ENCODE measurements around the gene COMP. TPM values are rescaled to one million over a fixed set of nuclear protein-coding genes. Genes with fewer than 3 reads are reported as not detected.
"Not testable (repeated sequence)": the region's sequence is repeated elsewhere in the genome, so short reads cannot be mapped to it uniquely, and the experiment has no call there.

COMP gene
- total and polyA plus RNA-seq, 2 donors from 2014 or later, result 1.8 to 33.2 TPM

DNA sequence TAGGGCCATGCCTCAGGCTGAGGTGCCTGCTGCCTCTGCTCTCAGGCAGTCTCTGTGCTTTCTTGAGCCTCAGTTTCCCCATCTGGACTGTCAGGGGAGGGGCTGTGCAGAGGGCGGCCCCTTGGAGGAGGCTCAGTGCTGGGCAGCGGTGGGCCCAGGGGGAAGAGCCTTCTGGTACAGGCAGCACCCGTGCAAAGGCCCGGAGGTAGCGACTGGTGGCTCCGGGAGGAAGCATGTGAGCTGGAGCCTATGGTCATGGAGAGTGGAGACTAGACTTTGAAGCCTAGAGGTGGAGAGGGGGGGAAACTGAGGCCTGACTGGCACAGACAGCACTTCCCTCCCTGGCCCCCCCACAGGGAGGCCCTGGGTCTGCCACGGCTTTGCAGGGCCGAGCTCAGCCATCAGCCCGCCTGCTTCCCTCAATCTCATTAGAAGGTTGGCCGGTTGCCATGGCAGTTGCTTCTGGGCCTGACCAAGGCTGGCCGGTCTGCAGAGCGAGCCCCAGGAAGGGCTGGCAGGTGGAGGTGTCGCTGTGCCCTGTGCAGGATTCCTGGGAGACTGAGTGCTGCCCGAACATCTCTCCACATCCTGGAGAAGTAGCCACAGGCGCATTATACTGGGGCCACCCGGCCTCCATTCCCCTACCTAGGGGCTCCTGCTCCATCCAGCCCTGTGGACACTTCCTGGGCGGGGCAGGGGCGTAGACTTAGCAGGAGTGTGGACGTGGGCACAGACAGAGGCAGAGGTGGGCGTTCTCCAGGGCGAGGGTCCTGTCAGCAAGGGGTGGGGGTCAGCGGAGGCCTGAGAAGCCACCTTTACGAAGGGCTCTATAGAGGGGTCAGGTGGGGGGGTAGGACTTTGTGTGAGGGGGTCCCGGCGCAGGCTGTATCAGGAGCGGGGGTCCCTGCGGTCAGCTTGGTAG, 54.4 kb downstream of the COMP start:
- no peak overlapping the region for H3K4me3 ChIP-seq (ENCODE audit: low read length in 3 of 3)
- TF ChIP-seq, protein P1, sequence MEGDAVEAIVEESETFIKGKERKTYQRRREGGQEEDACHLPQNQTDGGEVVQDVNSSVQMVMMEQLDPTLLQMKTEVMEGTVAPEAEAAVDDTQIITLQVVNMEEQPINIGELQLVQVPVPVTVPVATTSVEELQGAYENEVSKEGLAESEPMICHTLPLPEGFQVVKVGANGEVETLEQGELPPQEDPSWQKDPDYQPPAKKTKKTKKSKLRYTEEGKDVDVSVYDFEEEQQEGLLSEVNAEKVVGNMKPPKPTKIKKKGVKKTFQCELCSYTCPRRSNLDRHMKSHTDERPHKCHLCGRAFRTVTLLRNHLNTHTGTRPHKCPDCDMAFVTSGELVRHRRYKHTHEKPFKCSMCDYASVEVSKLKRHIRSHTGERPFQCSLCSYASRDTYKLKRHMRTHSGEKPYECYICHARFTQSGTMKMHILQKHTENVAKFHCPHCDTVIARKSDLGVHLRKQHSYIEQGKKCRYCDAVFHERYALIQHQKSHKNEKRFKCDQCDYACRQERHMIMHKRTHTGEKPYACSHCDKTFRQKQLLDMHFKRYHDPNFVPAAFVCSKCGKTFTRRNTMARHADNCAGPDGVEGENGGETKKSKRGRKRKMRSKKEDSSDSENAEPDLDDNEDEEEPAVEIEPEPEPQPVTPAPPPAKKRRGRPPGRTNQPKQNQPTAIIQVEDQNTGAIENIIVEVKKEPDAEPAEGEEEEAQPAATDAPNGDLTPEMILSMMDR (IDR thresholded peaks at IDR 0.05; ENCODE audit: borderline replicate concordance, extremely low read depth, insufficient read depth), result no peak
- no peak overlapping the region for H3K9ac ChIP-seq (ENCODE audit: low read length in 3 of 3)
- no peaks in the 10 kb centered on the region for H3K27me3 ChIP-seq (ENCODE audit: control insufficient read depth, insufficient read depth, low read length)
- peak in 2 of 5 donors; percentile 62 to 85 for DNase-seq
- no peak for FAIRE-seq
- peak overlapping the region; percentile 61 to 68 for H3K27ac ChIP-seq (ENCODE audit: low read depth in 2 of 2, low read length in 2 of 2)
- peaks cover 3 to 42% (median 26%) of the 10 kb centered on the region in 3 donors for H3K4me1 ChIP-seq (ENCODE audit: control insufficient read depth in 2 of 3, insufficient read depth in 2 of 3, low read depth in 1 of 3, low read length in 3 of 3)
- no peaks in the 10 kb centered on the region for H3K9me3 ChIP-seq (ENCODE audit: control insufficient read depth in 2 of 3, insufficient read depth in 1 of 3, low read length in 3 of 3)
- no peaks in the 10 kb centered on the region for H3K36me3 ChIP-seq (ENCODE audit: control insufficient read depth in 2 of 3, insufficient read depth in 3 of 3, low read length in 3 of 3)
- intact Hi-C loops (cut with DNase I), result no loop called here

DNA sequence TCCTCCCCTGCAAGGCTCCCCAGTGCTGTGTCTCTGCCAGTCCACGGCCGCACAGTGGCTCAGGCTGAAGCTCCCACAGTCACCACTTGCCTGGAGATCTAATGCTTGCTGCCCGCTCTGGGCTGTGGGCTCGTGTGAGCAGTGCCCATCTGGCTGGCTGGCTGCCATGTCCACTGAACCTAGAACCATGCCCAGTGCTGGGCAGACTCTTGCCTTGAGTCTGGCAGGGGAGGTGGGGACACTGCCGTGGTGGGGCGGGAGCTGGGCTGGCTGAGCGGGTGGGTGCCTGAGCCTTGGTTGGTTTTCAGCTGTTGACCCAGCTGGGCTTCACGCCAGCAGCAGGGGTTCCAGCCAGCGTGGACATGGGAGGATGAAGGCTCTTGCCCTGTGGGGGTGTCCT, 55.4 kb downstream of the COMP start:
- Histone ChIP-seq H3K9ac (ENCODE audit: low read length in 3 of 3) (peak overlapping the region in 1 of 3 donors; percentile 19), H3K27me3 (ENCODE audit: control insufficient read depth, insufficient read depth, low read length) (no peaks in the 10 kb centered on the region), H3K27ac (ENCODE audit: low read depth in 2 of 2, low read length in 2 of 2) (peak overlapping the region; percentile 57 to 67), H3K4me3 (ENCODE audit: low read length in 3 of 3) (no peak overlapping the region), H3K4me1 (ENCODE audit: control insufficient read depth in 2 of 3, insufficient read depth in 2 of 3, low read depth in 1 of 3, low read length in 3 of 3) (peaks cover 3 to 39% (median 24%) of the 10 kb centered on the region in 3 donors), H3K9me3 (ENCODE audit: control insufficient read depth in 2 of 3, insufficient read depth in 1 of 3, low read length in 3 of 3) (no peaks in the 10 kb centered on the region), H3K36me3 (ENCODE audit: control insufficient read depth in 2 of 3, insufficient read depth in 3 of 3, low read length in 3 of 3) (no peaks in the 10 kb centered on the region)
- peak in 1 of 5 donors; percentile 86 for DNase-seq
- no peak for FAIRE-seq
- intact Hi-C loops (cut with DNase I), result no loop called here
- TF ChIP-seq, protein P1 (IDR thresholded peaks at IDR 0.05; ENCODE audit: borderline replicate concordance, extremely low read depth, insufficient read depth), result no peak

DNA sequence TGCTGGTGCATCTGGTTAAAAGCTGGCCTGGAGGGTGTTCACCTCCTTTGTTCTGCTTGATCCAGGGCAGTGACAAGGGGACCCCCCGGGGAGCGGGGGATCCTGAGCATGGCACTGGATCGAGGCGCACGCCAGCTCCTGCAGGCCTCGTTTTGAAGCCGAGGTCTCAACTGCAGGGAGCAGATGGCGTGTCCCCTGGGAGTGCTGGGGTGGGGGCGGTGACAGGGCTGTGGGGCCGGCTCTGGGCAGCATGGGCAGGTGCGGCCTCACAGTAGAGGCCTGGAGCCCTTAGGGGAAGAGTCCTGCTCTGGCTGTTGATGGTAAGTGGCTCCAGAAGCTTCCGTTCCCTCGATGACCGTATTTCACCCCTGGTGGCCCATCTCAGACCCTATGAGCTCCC, 55.8 kb downstream of the COMP start:
- Histone ChIP-seq H3K27ac (ENCODE audit: low read depth in 2 of 2, low read length in 2 of 2) (peak overlapping the region; percentile 57 to 67), H3K36me3 (ENCODE audit: control insufficient read depth in 2 of 3, insufficient read depth in 3 of 3, low read length in 3 of 3) (no peaks in the 10 kb centered on the region), H3K4me1 (ENCODE audit: control insufficient read depth in 2 of 3, insufficient read depth in 2 of 3, low read depth in 1 of 3, low read length in 3 of 3) (peaks cover 3 to 38% (median 24%) of the 10 kb centered on the region in 3 donors), H3K9me3 (ENCODE audit: control insufficient read depth in 2 of 3, insufficient read depth in 1 of 3, low read length in 3 of 3) (no peaks in the 10 kb centered on the region), H3K27me3 (ENCODE audit: control insufficient read depth, insufficient read depth, low read length) (no peaks in the 10 kb centered on the region), H3K4me3 (ENCODE audit: low read length in 3 of 3) (no peak overlapping the region), H3K9ac (ENCODE audit: low read length in 3 of 3) (peak overlapping the region in 2 of 3 donors; percentile 6 to 19)
- FAIRE-seq (no peak), DNase-seq (no peak)
- TF ChIP-seq, protein P1 (IDR thresholded peaks at IDR 0.05; ENCODE audit: borderline replicate concordance, extremely low read depth, insufficient read depth), result no peak
- intact Hi-C loops (cut with DNase I), result no loop called here

DNA sequence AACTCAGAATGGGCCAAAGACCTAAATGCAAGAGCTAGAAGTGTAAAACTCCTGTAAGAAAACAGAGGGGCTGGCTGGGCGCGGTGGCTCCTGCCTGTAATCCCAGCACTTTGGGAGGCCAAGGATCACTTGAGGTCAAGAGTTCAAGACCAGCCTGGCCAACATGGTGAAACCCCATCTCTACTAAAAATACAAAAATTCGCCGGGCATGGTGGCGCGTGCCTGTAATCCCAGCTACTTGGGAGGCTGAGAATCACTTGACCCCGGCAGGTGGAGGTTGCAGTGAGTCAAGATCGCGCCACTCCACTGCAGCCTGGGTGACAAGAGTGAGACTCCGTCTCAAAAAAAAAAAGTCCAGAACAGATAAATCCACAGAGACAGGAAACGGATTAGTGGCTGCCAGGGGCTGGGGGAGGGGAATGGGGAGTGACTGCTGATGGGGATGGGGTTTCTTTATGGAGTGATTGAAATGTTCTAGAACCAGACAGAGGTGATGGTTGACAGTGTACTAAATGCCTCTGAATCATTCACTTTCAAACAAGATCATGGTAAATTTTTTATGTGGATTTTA, 57.3 kb downstream of the COMP start:
- H3K4me1 ChIP-seq (ENCODE audit: control insufficient read depth in 2 of 3, insufficient read depth in 2 of 3, low read depth in 1 of 3, low read length in 3 of 3), result peaks cover 3 to 35% (median 24%) of the 10 kb centered on the region in 3 donors
- FAIRE-seq; H3K36me3 ChIP-seq (ENCODE audit: control insufficient read depth in 2 of 3, insufficient read depth in 3 of 3, low read length in 3 of 3); DNase-seq; H3K9me3 ChIP-seq (ENCODE audit: control insufficient read depth in 2 of 3, insufficient read depth in 1 of 3, low read length in 3 of 3); H3K4me3 ChIP-seq (ENCODE audit: low read length in 3 of 3); H3K27ac ChIP-seq (ENCODE audit: low read depth in 2 of 2, low read length in 2 of 2); H3K27me3 ChIP-seq (ENCODE audit: control insufficient read depth, insufficient read depth, low read length); intact Hi-C loops (cut with DNase I); H3K9ac ChIP-seq (ENCODE audit: low read length in 3 of 3): not testable (repeated sequence)
